CD4-positive, alpha-beta T cell (primary cell): ENCODE measurements around the gene MEIS1. TPM values are rescaled to one million over a fixed set of nuclear protein-coding genes. Genes with fewer than 3 reads are reported as not detected.
A peak's percentile ranks its signal among the peaks of the same experiment; 100 is the strongest.
"Not testable (repeated sequence)": the region's sequence is repeated elsewhere in the genome, so short reads cannot be mapped to it uniquely, and the experiment has no call there.

Experiments
- ATAC-seq: fragments of 200-7000 bp; cut with Tn5 transposase; one replicate; pipeline ENCODE4 v1.10.0; 2022; ENCODE audit warnings: mild to moderate bottlenecking; ENCODE audit not compliant: poor library complexity
- CTCF ChIA-PET: fragments of 350-600 bp; sonication (Branson Sonifier 250); formaldehyde crosslinking; loops from one replicate; lab custom pipeline; 2021; ENCODE audit warnings: antibody characterized with exemption, inconsistent platforms; lab: Charles Lee
- POLR2A ChIA-PET: fragments of 350-600 bp; sonication (Branson Sonifier 250); formaldehyde crosslinking; loops from one replicate; lab custom pipeline; 2021; ENCODE audit warnings: antibody characterized with exemption, inconsistent platforms; lab: Charles Lee
- DNase-seq, 14 experiments: peaks; one replicate each; pipeline ENCODE4 v3.0.0-alpha.2; 2013 to 2020; ENCODE audit warnings: mixed read lengths in 2 of 14
- H3K27ac ChIP-seq, 2 donors: one replicate each; pipeline versions ENCODE4 v1.5.1 to v1.7.0; 2013; ENCODE audit warnings: low read length in 2 of 2, low read depth in 1 of 2, mild to moderate bottlenecking in 1 of 2
- H3K27me3 ChIP-seq, 2 experiments: 1 replicate in 1 of 2; 2 replicates in 1 of 2; pipeline versions ENCODE4 v1.6.1 to v1.7.0; 2013; ENCODE audit warnings: low read length in 2 of 2, control low read depth in 1 of 2, mild to moderate bottlenecking in 1 of 2, moderate library complexity in 1 of 2; ENCODE audit not compliant: insufficient read depth in 2 of 2, control insufficient read depth in 1 of 2
- H3K36me3 ChIP-seq: one replicate; pipeline ENCODE4 v1.6.1; 2013; ENCODE audit warnings: low read length, control low read depth; ENCODE audit not compliant: insufficient read depth
- H3K4me1 ChIP-seq: one replicate; pipeline ENCODE4 v1.6.1; 2013; ENCODE audit warnings: low read length, control low read depth; ENCODE audit not compliant: insufficient read depth
- H3K4me3 ChIP-seq: one replicate; pipeline ENCODE4 v1.5.1; 2013; ENCODE audit warnings: mild to moderate bottlenecking, low read length, moderate library complexity
- H3K9me3 ChIP-seq, 2 experiments: 1 replicate in 1 of 2; 2 replicates in 1 of 2; pipeline versions ENCODE4 v1.6.1 to v1.7.0; 2013; ENCODE audit warnings: low read length in 2 of 2, mild to moderate bottlenecking in 2 of 2, control low read depth in 1 of 2, moderate library complexity in 1 of 2; ENCODE audit not compliant: control insufficient read depth in 1 of 2, insufficient read depth in 1 of 2
- H3K27ac Mint-ChIP-seq: one replicate; pipeline ENCODE4 v1.8.0; 2020; ENCODE audit warnings: mixed read lengths
- H3K27me3 Mint-ChIP-seq: one replicate; pipeline ENCODE4 v1.8.0; 2021; ENCODE audit warnings: mixed read lengths
- H3K36me3 Mint-ChIP-seq: one replicate; pipeline ENCODE4 v1.8.0; 2021; ENCODE audit warnings: low read depth, mixed read lengths
- H3K4me1 Mint-ChIP-seq: one replicate; pipeline ENCODE4 v1.8.0; 2021; ENCODE audit warnings: low read depth, mixed read lengths
- H3K4me3 Mint-ChIP-seq: one replicate; pipeline ENCODE4 v1.8.0; 2020; ENCODE audit warnings: mild to moderate bottlenecking, mixed read lengths
- H3K9me3 Mint-ChIP-seq: one replicate; pipeline ENCODE4 v1.8.0; 2020; ENCODE audit warnings: mixed read lengths
- CTCF ChIP-seq: fragments of 200-600 bp; IDR thresholded peaks from one replicate; pipeline ENCODE4 v1.8.0; 2022; ENCODE audit warnings: antibody characterized with exemption, mild to moderate bottlenecking
- intact Hi-C, 2 experiments: fragments of 100-400 bp; cut with DNase I in 1 of 2; cut with micrococcal nuclease in 1 of 2; formaldehyde crosslinking; loops; one replicate each; pipeline versions ENCODE4 v1.15.1 to v1.9.0; 2023 to 2025; cut with DNase I, micrococcal nuclease
- total RNA-seq, 174 experiments: library from RNA in 2 of 174; stranded (reverse) in 2 of 174; gene quantifications; one replicate each; pipeline ENCODE4 v1.2.3 and lab custom pipeline; 2021 to 2026

Gene MEIS1
- total RNA-seq, 2 experiments from 2014 or later: not detected

- Histone ChIP-seq H3K4me3 (no peak overlapping the region), H3K9me3 (no peaks in the 10 kb centered on the region), H3K27ac (no peak overlapping the region), H3K27me3 (no peaks in the 10 kb centered on the region), H3K36me3 (no peaks in the 10 kb centered on the region), H3K4me1 (no peaks in the 10 kb centered on the region)
- ChIA-PET POLR2A (no interaction called here), CTCF (no interaction called here)
- H3K36me3 Mint-ChIP-seq: no peaks in the 10 kb centered on the region
- H3K4me3 Mint-ChIP-seq: no peak overlapping the region
- DNase-seq (no peak), ATAC-seq (no peak)
- H3K27ac Mint-ChIP-seq: no peak overlapping the region
- TF ChIP-seq CTCF: no peak
- H3K4me1 Mint-ChIP-seq: no peaks in the 10 kb centered on the region
- intact Hi-C loops: no loop called here
- H3K9me3 Mint-ChIP-seq: no peaks in the 10 kb centered on the region
- H3K27me3 Mint-ChIP-seq: peaks cover 5% of the 10 kb centered on the region
Measured at GRCh38 chr2:66478299-66478698, 43.4 kb downstream of the MEIS1 start.

- POLR2A ChIA-PET: no interaction called here
- no peak overlapping the region for H3K4me3 Mint-ChIP-seq
- no peak overlapping the region for H3K27ac Mint-ChIP-seq
Measured at GRCh38 chr2:66478731-66479316, 43.9 kb downstream of the MEIS1 start.

GRCh38 chr2:66481100-66481549 lies 46.2 kb downstream of the MEIS1 start:
- CTCF ChIA-PET: no interaction called here
- Histone ChIP-seq H3K27ac (no peak overlapping the region), H3K36me3 (no peaks in the 10 kb centered on the region), H3K4me3 (no peak overlapping the region), H3K4me1 (no peaks in the 10 kb centered on the region), H3K9me3 (no peaks in the 10 kb centered on the region), H3K27me3 (no peaks in the 10 kb centered on the region)
- Mint-ChIP-seq H3K4me3 (no peak overlapping the region), H3K4me1 (no peaks in the 10 kb centered on the region), H3K9me3 (no peaks in the 10 kb centered on the region), H3K36me3 (no peaks in the 10 kb centered on the region), H3K27ac (no peak overlapping the region), H3K27me3 (no peaks in the 10 kb centered on the region)
- POLR2A ChIA-PET: interaction anchor here (0.6 kb wide), 1 partner anchor 25 kb away, joined by 3 read pairs; no protein-coding TSS in a partner anchor
- no peak for ATAC-seq
- DNase-seq: peak in 1 of 14 experiments; percentile 2
- intact Hi-C loops: no loop called here
- TF ChIP-seq CTCF: no peak

More at GRCh38 chr2:66478731-66479316, 43.9 kb downstream of the MEIS1 start:
- Histone ChIP-seq H3K27ac (no peak overlapping the region), H3K9me3 (no peaks in the 10 kb centered on the region), H3K27me3 (no peaks in the 10 kb centered on the region), H3K4me1 (no peaks in the 10 kb centered on the region), H3K36me3 (no peaks in the 10 kb centered on the region), H3K4me3 (no peak overlapping the region)
- Mint-ChIP-seq H3K4me1 (no peaks in the 10 kb centered on the region), H3K9me3 (no peaks in the 10 kb centered on the region), H3K36me3 (no peaks in the 10 kb centered on the region), H3K27me3 (peaks cover under 1% of the 10 kb centered on the region)
- TF ChIP-seq CTCF: no peak
- peak in 1 of 14 experiments; percentile 1 for DNase-seq
- ATAC-seq: no peak
- intact Hi-C loops: no loop called here
- CTCF ChIA-PET: no interaction called here

- H3K27ac ChIP-seq, H3K27ac Mint-ChIP-seq, H3K36me3 ChIP-seq, CTCF ChIA-PET, DNase-seq, H3K9me3 ChIP-seq, H3K9me3 Mint-ChIP-seq, H3K27me3 Mint-ChIP-seq, POLR2A ChIA-PET, H3K4me3 Mint-ChIP-seq, H3K4me3 ChIP-seq, H3K36me3 Mint-ChIP-seq, H3K27me3 ChIP-seq, H3K4me1 ChIP-seq, H3K4me1 Mint-ChIP-seq, ATAC-seq, intact Hi-C loops: not testable (repeated sequence)
Measured at GRCh38 chr2:66485252-66485651, 50.3 kb downstream of the MEIS1 start.
